HG03457 (cell line): ENCODE measurements around the gene LRIG1.

Experiments used
- ATAC-seq: cut with Tn5 transposase; IDR thresholded peaks from one replicate; pipeline ENCODE4 v1.9.1; 2021; ENCODE audit warnings: moderate number of reproducible peaks; ENCODE audit not compliant: unreplicated experiment

LRIG1 gene

GRCh38 chr3:66444146-66444644 is 56.6 kb downstream of the LRIG1 start:
- ATAC-seq, result no peak

DNA sequence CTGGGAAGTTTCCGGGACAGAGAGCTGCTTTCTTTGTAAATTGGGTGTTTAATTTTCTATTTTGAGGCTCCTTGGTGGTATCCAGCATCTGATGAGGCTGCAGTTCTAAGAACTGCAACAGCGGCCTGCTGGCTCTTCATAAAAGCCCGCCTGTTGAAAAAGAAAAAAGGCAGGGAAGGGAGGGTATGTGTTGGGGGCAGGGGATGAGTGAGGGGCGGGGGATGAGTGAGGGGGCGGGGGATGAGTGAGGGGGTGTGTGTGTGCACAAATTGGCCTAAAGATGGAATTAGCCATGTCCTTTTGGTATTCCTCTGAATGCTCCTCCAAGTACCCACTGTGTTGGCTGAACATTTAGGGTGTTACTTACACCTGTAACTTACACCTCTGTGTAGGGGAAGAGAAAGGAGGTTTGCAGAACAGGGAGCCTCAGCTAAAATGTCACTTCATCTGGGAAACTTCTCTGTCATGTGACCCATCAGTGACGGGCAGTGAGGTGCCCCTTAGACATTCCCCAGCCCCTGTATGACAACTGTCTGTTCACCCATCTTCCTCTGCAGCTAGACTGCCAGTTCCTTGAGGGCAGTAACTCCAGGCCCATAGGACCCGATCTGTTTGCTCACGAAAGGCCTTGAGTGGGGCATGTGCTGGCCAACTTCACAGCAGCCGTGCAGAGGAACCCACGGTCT is 57.6 kb downstream of the LRIG1 start:
- no peak for ATAC-seq

DNA sequence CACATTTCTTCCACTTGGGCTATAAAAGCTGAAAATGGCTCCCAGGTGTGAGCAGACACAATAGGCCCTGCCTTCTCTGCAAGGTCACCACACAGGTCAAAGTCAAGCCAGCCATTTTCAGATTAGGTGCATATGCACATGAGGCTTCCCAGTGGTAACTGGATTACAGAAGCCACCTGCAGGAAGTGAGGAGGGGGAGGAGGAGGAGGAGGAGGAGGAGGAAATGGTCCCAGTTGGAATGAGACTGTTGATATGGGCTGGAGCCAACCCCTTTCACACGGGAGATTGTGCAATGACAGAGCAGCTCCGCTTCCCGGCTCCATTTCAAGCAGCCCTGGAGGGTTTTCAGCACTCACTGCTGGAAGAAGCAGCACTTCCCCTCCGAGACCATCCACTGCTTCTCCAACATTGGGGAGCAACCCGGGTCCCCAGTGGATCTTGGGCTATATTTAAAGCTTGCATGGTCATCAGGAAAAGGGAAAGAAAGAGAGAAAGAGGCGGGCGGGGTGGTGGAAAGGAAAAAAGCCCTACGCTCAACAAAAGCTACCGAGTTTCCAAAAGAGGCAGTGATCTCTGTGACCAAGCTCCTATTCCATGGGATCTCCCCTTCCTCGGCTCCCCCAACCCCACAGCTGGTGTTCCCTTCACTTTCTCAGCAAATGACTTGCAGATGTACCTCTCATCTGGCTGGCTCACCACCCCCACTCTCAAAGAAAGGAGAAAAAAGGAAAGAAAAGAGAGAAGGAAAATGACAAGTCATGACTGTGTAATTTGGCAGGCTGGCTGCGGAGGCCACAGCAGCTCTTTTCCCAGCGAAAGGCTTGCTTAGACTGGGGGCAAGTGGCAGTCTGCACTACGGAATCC is 58.3 kb downstream of the LRIG1 start:
- no peak for ATAC-seq

DNA sequence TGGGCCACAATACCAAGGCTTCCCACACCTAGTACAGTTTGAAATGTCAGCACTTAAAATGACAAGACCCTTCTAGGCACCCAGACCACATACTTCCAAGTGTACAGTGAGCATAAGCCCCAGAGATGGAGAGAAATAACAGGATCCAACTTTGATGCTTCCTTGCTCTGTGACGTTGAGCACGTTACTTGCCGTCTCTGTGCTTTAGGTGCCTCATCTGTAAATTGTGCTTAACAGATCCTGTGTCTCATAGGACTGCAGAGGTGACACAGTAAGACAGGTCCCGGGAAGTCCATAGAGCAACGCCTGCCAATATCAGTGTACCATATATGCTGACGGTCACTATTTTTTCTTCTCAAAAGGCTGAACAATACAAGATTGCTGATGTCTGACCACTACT is 59.1 kb downstream of the LRIG1 start:
- no peak for ATAC-seq

- no peak for ATAC-seq
These were observed 59.7 kb downstream of the LRIG1 start for GRCh38 chr3:66441129-66441528.

DNA sequence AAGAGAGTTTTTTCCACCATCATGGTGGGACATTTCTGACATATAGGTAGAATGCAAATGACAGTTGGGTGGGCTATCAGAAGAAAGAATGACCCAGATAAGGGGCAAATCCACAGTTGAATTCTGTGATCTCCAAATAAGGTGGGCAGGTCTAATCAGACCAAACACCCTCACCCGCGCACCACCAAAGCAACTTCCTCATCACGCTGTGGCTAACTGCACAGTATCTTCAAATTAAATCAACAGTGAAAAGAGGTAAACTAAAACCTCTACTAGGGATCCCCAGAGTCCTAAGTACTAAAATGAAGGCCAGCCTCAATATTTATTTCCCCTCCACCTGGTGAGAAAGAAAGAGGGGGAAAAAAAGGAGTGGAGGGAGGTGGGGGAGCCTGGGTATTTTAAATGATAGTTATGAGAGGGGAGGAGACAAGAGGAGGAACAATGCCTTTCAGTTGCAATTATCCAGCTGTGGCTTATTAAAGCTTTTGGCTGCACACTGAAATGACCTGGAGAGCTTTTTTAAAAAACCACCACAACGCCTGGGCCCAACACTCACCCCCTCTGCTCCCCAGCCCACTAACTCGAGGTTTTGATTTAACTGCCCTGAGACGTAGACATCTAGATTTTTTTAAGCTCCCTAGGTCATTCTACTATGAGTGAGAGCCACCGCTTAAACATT is 61.0 kb downstream of the LRIG1 start:
- ATAC-seq, result no peak

DNA sequence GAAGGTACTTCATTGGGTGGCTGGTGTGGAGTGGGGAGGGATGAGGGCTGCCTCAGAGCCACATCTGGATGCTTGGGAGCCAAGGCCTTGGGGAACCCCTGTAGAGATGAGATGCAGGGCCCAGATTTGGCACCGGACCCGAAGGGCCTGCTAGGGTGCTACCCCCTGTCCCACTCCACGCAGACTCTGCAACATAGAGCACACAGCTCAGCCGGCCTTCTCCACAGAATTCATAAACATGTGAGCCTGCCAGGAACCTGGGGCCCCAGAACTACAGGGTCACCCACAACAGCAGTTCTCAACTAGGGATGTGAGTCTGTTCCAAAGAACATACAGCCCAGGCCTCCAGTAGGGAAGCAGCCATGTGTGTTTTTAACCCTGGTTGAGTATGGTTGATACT is 62.8 kb downstream of the LRIG1 start:
- no peak for ATAC-seq

- ATAC-seq, result no peak
These were observed 63.4 kb downstream of the LRIG1 start for GRCh38 chr3:66437341-66437929.

- no peak for ATAC-seq
These were observed 64.8 kb downstream of the LRIG1 start for GRCh38 chr3:66435989-66436388.

GRCh38 chr3:66434726-66435125 is 66.1 kb downstream of the LRIG1 start:
- no peak for ATAC-seq

GRCh38 chr3:66433522-66433782 is 67.4 kb downstream of the LRIG1 start:
- no peak for ATAC-seq

GRCh38 chr3:66432767-66433521 is 67.9 kb downstream of the LRIG1 start:
- ATAC-seq, result no peak

DNA sequence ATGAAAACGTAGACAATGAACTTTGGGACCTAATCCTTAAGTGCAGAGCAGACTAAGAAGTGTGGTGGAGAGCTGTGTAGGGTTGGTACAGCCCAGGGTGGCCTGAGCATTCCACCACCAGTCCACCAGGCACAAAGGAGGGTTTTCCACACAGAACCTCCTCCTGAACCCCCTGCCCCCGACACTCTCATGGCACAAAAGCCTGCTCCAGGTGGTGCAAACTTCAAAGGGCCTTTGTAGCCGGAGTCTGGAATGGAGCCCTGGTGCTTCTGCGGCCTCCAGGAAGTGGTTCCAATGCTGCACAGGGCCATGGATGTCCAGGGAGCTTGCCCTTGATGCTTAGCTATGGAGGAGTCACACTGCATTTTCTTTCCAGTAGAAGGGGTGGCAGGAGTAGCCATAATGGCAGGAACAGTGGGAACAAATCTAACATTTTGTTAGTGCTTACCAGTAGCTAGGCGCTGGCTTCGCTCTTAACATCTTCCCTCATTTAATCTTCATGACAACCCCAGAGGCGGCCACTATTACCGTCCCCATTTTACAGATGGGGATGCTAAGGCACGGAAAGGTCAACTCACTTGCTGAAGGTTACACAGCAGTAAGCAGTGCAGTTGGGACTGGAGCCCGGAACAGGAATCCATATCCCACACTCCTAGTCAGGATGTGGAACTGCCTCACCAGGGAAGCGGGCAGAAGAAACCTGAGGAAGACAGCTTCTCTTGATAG is 68.6 kb downstream of the LRIG1 start:
- no peak for ATAC-seq

DNA sequence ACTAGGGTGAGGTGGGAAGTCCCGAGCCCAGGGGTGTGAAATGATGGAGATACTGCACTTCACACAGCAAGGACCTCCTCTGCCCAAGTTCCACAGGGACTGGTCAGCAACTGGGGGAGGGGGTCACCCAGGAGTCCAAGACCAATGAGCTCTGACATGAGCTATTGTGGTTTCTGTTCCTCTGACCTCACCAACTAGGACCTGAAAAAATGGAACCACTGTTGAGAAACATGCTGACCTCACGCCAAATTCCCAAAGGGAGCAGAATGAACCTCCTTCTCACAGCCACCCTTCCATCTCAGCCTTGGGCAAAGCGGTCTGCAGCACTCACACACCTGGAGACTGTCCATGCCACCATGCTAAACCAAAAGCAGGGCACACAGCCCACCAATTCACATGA is 69.3 kb downstream of the LRIG1 start:
- ATAC-seq, result no peak

- no peak for ATAC-seq
These were observed 69.9 kb downstream of the LRIG1 start for GRCh38 chr3:66430876-66431275.

- no peak for ATAC-seq
These were observed 72.1 kb downstream of the LRIG1 start for GRCh38 chr3:66428733-66429132.

- no peak for ATAC-seq
These were observed 72.8 kb downstream of the LRIG1 start for GRCh38 chr3:66427951-66428474.

DNA sequence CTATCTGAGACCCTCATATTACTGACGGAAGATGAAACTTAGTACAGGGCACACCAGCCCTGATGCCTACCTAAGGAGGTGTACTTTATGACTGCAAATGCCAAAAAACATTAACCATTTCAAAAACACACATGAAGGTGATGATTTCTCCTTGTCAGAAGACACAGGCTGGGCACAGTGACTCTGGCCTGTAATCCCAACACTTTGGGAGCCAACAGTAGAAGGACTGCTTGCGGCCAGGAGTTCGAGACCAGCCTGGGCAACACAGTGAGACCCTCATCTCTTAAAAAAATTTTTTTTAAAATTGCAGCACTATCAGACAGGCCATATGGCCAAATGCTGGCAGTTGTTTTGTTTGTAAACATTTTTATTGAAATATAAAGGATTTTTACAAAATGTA is 73.5 kb downstream of the LRIG1 start:
- ATAC-seq, result no peak

DNA sequence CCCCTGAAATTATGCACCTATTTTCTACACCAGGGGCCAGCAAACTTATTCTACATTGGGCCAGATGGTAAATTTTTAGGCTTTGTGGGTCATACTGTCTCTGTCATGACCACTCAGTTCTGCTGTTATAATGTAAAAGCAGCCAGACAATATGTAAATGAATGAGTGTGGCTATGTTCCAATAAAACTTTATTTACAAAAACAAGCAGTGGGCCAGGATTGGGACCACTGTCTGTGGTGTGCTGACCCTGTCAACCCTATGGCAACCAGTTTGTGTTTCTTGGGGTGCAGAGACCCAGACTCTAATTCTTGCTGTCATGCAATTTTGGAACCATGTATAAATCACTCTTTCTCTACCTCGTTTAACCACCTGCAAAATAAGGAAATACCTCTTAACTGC is 74.7 kb downstream of the LRIG1 start:
- ATAC-seq, result no peak

DNA sequence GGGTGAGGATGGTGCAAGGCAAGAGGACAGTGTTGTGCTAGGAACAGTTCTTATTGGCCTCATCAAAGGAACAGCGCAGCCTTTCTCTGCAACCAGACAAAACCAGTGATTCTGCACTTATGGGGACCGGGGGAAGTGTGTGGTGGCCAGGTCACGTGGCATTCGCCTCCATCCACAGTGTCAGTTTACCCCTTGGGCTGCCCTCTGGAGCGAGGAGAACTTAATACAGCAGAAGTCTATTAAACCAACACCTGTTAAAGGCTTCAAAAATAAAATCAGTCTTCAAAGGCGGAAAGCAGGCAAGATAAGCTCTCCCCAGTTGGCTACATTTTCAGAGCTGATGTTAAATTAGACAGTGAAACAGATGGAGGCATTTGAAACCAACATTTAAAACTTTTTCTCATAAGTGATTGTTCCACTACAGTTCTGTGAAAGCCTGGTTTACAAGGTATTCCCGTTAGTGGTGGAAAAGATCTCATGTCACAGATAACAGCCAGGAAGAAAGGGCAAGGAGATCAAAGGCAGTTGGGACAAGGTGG is 75.2 kb downstream of the LRIG1 start:
- no peak for ATAC-seq
